ES-I3 (cell line): Measurements from ENCODE around the gene MYOC.
"Not testable (repeated sequence)": the region's sequence is repeated elsewhere in the genome, so short reads cannot be mapped to it uniquely, and the experiment has no call there.

Source experiments
- H3K36me3 ChIP-seq: 2 replicates; pipeline ENCODE4 v1.6.1; 2013; ENCODE audit warnings: mild to moderate bottlenecking, low read length, control low read depth, moderate library complexity; ENCODE audit not compliant: insufficient read depth
- H3K4me1 ChIP-seq: 2 replicates; pipeline ENCODE4 v1.6.1; 2013; ENCODE audit warnings: mild to moderate bottlenecking, control low read depth, low read length; ENCODE audit not compliant: insufficient read depth
- H3K9ac ChIP-seq: 2 replicates; pipeline ENCODE4 v1.6.1; 2013; ENCODE audit warnings: low read depth, mild to moderate bottlenecking, low read length, moderate library complexity
- H3K9me3 ChIP-seq: 2 replicates; pipeline ENCODE4 v1.6.1; 2013; ENCODE audit warnings: mild to moderate bottlenecking, low read length, moderate library complexity; ENCODE audit not compliant: control insufficient read depth, insufficient read depth

Gene MYOC

GRCh38 chr1:171640225-171640624, 12.3 kb downstream of the MYOC start:
- no peak overlapping the region for H3K9ac ChIP-seq
- peaks cover 11% of the 10 kb centered on the region for H3K4me1 ChIP-seq
- H3K9me3 ChIP-seq = no peaks in the 10 kb centered on the region
- no peaks in the 10 kb centered on the region for H3K36me3 ChIP-seq

DNA sequence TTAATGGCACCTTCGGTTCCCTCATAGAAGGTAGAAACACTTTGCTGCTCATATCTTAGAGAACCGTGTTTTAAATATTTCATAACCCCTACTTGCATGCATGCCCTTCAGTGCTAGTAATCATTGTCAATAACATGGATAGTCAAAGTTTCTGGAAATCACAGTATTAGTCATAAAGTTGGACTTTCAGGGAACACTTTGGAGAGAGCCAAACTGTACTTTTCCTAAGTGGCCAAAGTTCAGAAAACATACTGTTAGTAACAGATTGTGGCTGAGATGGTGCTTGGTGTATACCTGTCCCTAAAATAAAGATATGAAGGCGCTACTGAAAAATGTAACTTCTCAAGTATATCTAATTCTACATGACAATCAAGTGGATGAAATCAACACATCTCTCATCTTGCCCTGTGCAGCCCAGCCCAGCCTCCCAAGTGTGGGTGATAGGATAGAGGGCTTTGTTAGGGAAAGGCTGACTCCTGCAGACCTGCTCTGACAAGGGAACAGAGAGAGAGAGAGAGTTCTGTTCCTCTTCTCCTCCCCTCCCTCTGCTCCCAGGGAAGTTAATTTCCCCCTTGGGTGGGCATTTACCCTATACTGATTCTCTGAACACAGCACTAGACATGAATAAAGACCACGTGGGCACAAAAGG, 14.4 kb downstream of the MYOC start:
- Histone ChIP-seq H3K9me3 (no peaks in the 10 kb centered on the region), H3K4me1 (peaks cover 11% of the 10 kb centered on the region), H3K9ac (no peak overlapping the region), H3K36me3 (no peaks in the 10 kb centered on the region)

DNA sequence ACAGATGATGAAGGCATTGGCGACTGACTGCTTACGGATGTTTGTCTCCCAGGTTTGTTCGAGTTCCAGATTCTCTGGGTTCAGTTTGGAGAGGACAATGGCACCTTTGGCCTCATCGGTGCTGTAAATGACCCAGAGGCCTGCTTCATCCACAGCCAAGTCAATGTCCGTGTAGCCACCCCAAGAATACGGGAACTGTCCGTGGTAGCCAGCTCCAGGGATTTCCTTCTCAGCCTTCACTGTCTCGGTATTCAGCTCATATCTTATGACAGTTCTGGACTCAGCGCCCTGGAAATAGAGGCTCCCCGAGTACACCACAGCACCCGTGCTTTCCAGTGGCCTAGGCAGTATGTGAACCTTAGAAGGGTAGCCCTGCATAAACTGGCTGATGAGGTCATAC, 16.3 kb downstream of the MYOC start:
- Histone ChIP-seq H3K4me1 (peaks cover 4% of the 10 kb centered on the region; the same call in 1 of the 2 replicates), H3K9me3 (0 out of 2 replicates have a peak, but pooled peaks cover 3% of the 10 kb centered on the region), H3K36me3 (no peaks in the 10 kb centered on the region), H3K9ac (no peak overlapping the region)

DNA sequence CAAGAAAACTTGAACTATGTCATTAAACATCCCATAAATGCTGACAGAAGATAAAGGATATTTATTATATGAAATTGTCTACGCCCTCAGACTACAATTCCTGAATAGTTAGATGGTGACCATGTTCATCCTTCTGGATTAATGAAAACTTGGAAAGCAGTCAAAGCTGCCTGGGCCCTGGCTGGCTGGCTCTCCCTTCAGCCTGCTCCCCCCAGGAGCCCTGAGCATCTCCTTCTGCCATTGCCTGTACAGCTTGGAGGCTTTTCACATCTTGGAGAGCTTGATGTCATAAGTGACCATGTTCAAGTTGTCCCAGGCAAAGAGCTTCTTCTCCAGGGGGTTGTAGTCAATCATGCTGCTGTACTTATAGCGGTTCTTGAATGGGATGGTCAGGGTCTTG, 16.8 kb downstream of the MYOC start:
- no peak overlapping the region for H3K9ac ChIP-seq
- 0 out of 2 replicates have a peak, but pooled peaks cover 3% of the 10 kb centered on the region for H3K9me3 ChIP-seq
- H3K4me1 ChIP-seq = peaks cover 1% of the 10 kb centered on the region; the same call in 1 of the 2 replicates
- no peaks in the 10 kb centered on the region for H3K36me3 ChIP-seq

DNA sequence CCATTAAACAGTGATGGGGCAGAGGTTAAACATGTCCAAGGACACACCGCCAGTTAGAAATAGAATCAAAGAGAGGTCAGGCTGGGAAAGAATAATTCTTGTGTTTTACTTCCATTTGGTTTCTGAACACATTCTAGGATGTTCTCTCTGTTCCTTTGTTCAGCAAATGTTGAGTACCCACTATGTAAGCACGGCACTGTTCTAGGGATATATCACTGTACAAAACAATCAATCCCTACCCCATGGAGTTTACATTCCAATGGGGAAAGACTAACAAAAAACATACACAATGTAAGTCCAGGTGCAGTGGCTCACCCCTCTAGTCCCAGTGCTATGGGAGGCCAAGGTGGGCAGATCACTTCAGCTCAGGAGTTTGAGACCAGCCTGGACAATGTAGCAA, 24.3 kb downstream of the MYOC start:
- no peak overlapping the region for H3K9ac ChIP-seq

DNA sequence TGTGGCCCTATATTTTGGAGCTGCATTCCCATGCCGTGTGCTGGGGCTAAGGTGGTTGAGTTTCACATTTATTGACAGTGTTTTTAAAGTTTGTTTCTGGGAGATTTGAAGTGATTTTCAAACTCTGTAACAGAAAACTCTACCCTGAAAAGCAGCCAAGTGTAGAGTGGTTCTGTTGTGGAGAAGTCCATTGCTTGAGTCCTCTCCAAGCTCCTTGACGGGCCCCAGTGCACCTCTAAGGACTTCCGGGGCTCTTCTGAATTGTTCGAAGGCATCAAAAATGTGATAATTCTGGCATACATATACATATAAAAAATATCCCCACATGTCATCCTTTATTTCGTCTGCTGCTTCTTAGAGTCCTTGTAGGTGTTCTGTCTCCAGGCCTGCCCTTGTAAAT, 25.5 kb downstream of the MYOC start:
- Histone ChIP-seq H3K4me1 (peaks cover 5% of the 10 kb centered on the region), H3K9ac (no peak overlapping the region), H3K36me3 (0 out of 2 replicates have a peak, but pooled peaks cover 3% of the 10 kb centered on the region), H3K9me3 (peaks cover 3% of the 10 kb centered on the region; the same call in 1 of the 2 replicates)

More for the DNA sequence above, 24.3 kb downstream of the MYOC start:
- H3K36me3 ChIP-seq = 0 out of 2 replicates have a peak, but pooled peaks cover 3% of the 10 kb centered on the region
- peaks cover 3% of the 10 kb centered on the region; the same call in 1 of the 2 replicates for H3K9me3 ChIP-seq
- no peaks in the 10 kb centered on the region; the same call in 1 of the 2 replicates for H3K4me1 ChIP-seq

GRCh38 chr1:171625225-171625624, 27.3 kb downstream of the MYOC start:
- Histone ChIP-seq H3K4me1 (peaks cover 8% of the 10 kb centered on the region), H3K9me3 (no peaks in the 10 kb centered on the region; the same call in 1 of the 2 replicates), H3K9ac (no peak overlapping the region), H3K36me3 (0 out of 2 replicates have a peak, but pooled peaks cover 3% of the 10 kb centered on the region)

GRCh38 chr1:171623651-171624331, 28.7 kb downstream of the MYOC start:
- no peaks in the 10 kb centered on the region; the same call in 1 of the 2 replicates for H3K9me3 ChIP-seq
- H3K36me3 ChIP-seq = no peaks in the 10 kb centered on the region
- H3K4me1 ChIP-seq = peaks cover 8% of the 10 kb centered on the region
- H3K9ac ChIP-seq = no peak overlapping the region

DNA sequence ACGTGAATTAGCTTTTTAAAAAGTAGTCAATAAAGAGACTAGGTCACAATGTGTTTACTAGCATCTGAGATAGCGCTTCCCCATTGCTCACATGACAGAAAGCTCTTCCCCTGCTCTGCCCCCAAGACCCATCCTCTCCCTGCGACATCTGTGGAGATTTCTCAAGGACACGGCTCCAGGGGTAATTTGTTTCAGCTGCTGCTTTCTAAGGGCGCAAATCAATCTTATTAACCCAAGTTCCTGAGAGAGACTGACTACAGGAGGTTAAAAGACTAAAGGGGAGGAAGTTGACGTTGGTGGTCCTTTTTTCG, 30.4 kb downstream of the MYOC start, which contains the start of gene MYOCOS:
MYOCOS (plus strand) TSS at position 92 of the 311 bp plus-strand sequence. CDS start 1,641 bp downstream, outside the sequence.
- Histone ChIP-seq H3K9me3 (no peaks in the 10 kb centered on the region), H3K9ac (no peak within 1 kb of the TSS), H3K36me3 (no peaks in the 10 kb centered on the region), H3K4me1 (peaks cover 8% of the 10 kb centered on the region)

- no peaks in the 10 kb centered on the region for H3K4me1 ChIP-seq
- no peaks in the 10 kb centered on the region for H3K36me3 ChIP-seq
- no peak overlapping the region for H3K9ac ChIP-seq
- H3K9me3 ChIP-seq = no peaks in the 10 kb centered on the region
Observed at GRCh38 chr1:171616586-171616985, 35.9 kb downstream of the MYOC start.

- not testable (repeated sequence) for H3K4me1 ChIP-seq, H3K9me3 ChIP-seq, H3K9ac ChIP-seq, H3K36me3 ChIP-seq
Observed at GRCh38 chr1:171615122-171615906, 37.2 kb downstream of the MYOC start.

GRCh38 chr1:171613282-171613681, 39.2 kb downstream of the MYOC start:
- Histone ChIP-seq H3K9ac (no peak overlapping the region), H3K9me3 (no peaks in the 10 kb centered on the region), H3K36me3 (no peaks in the 10 kb centered on the region), H3K4me1 (no peaks in the 10 kb centered on the region)

GRCh38 chr1:171611306-171611705, 41.2 kb downstream of the MYOC start:
- H3K36me3 ChIP-seq = no peaks in the 10 kb centered on the region
- H3K4me1 ChIP-seq = no peaks in the 10 kb centered on the region
- H3K9me3 ChIP-seq = no peaks in the 10 kb centered on the region
- H3K9ac ChIP-seq = no peak overlapping the region

- H3K4me1 ChIP-seq = no peaks in the 10 kb centered on the region
- H3K9me3 ChIP-seq = no peaks in the 10 kb centered on the region
- no peak overlapping the region for H3K9ac ChIP-seq
- H3K36me3 ChIP-seq = no peaks in the 10 kb centered on the region
Observed at GRCh38 chr1:171610385-171610784, 42.1 kb downstream of the MYOC start.
